Activated naive CD8-positive, alpha-beta T cell treated with anti-CD3 and anti-CD28 coated beads for 36 hours (primary cell): Measurements from ENCODE around the gene TEX51. TPM values are rescaled to one million over a fixed set of nuclear protein-coding genes. Genes with fewer than 3 reads are reported as not detected.

Source experiments
- DNase-seq: peaks from one replicate; pipeline ENCODE4 v3.0.0; 2021
- H3K27ac Mint-ChIP-seq: one replicate; pipeline ENCODE4 v1.8.0; 2022; ENCODE audit warnings: mild to moderate bottlenecking, moderate library complexity, mixed read lengths
- H3K27me3 Mint-ChIP-seq: one replicate; pipeline ENCODE4 v1.8.0; 2022; ENCODE audit warnings: mild to moderate bottlenecking, mixed read lengths
- H3K36me3 Mint-ChIP-seq: one replicate; pipeline ENCODE4 v1.8.0; 2021; ENCODE audit warnings: mild to moderate bottlenecking, mixed read lengths
- H3K4me1 Mint-ChIP-seq: one replicate; pipeline ENCODE4 v1.8.0; 2021; ENCODE audit warnings: mixed read lengths
- H3K4me3 Mint-ChIP-seq: one replicate; pipeline ENCODE4 v1.8.0; 2022; ENCODE audit warnings: mild to moderate bottlenecking, moderate library complexity, mixed read lengths
- H3K9me3 Mint-ChIP-seq: one replicate; pipeline ENCODE4 v1.8.0; 2022; ENCODE audit warnings: mixed read lengths
- total RNA-seq, 2 experiments: library from RNA; stranded (reverse); gene quantifications; one replicate each; pipeline ENCODE4 v1.2.3, GENCODE V29; 2021

Gene TEX51
- total RNA-seq, 2 experiments from 2014 or later = not detected

- no peak overlapping the region for H3K27ac Mint-ChIP-seq
- H3K4me1 Mint-ChIP-seq = no peaks in the 10 kb centered on the region
- H3K9me3 Mint-ChIP-seq = no peaks in the 10 kb centered on the region
- no peaks in the 10 kb centered on the region for H3K27me3 Mint-ChIP-seq
- H3K36me3 Mint-ChIP-seq = no peaks in the 10 kb centered on the region
- H3K4me3 Mint-ChIP-seq = no peak overlapping the region
- DNase-seq = no peak
These were observed 37.1 kb downstream of the TEX51 start for GRCh38 chr2:126935774-126936173.

DNA sequence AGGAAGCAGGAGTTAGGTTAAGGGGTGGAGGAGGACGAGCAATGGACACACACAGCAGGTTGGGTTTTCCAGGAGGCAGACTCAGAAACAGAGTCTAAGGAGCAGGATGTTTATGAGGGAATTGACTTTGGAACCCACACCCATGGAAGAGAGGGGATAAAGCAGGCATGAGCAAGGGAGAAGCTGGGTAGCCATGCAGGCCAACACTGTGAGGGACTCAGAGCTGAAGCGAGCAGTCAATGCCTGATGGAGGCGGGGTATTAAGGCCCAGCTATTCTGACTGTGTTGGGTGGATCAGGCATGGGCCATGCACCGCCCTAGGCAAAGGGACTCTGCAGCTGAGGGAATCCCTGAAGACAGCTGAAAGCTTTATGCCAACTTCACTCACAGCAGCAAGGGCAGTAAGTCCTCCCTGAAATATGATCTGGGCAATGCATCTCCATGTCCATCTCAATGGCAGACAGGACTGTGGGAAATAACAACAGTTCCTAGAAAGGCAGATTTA lies 37.6 kb downstream of the TEX51 start:
- no peak for DNase-seq
- H3K9me3 Mint-ChIP-seq = no peaks in the 10 kb centered on the region
- H3K4me1 Mint-ChIP-seq = no peaks in the 10 kb centered on the region
- H3K36me3 Mint-ChIP-seq = no peaks in the 10 kb centered on the region
- H3K27me3 Mint-ChIP-seq = no peaks in the 10 kb centered on the region
- H3K27ac Mint-ChIP-seq = no peak overlapping the region
- H3K4me3 Mint-ChIP-seq = no peak overlapping the region

DNA sequence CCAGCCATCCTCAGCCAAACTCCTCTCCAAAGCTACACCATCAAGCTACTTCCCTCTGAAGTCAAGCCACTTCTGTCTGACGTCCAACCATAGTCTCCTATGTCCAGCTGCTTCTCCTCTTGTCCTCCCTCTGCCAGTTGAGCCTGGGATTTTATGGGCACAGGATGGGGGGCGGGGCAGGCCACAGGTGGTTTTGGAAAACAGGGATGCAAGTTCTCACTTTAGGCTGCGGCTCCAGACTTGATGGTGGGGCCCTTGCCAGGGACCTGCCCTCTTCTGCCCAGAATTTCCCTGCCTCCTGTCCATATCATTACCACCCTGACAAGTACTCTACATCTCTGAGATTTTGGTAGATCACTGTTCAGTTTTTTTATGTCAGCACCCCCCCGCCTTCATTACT lies 41.6 kb downstream of the TEX51 start:
- no peak overlapping the region for H3K4me3 Mint-ChIP-seq
- peaks cover 13% of the 10 kb centered on the region for H3K27me3 Mint-ChIP-seq
- DNase-seq = no peak
- H3K4me1 Mint-ChIP-seq = peaks cover under 1% of the 10 kb centered on the region
- H3K9me3 Mint-ChIP-seq = peaks cover 8% of the 10 kb centered on the region
- no peaks in the 10 kb centered on the region for H3K36me3 Mint-ChIP-seq
- H3K27ac Mint-ChIP-seq = no peak overlapping the region

- Mint-ChIP-seq H3K27me3 (peaks cover 19% of the 10 kb centered on the region), H3K36me3 (no peaks in the 10 kb centered on the region), H3K4me1 (peaks cover 4% of the 10 kb centered on the region), H3K9me3 (peaks cover 8% of the 10 kb centered on the region), H3K27ac (no peak overlapping the region), H3K4me3 (no peak overlapping the region)
- no peak for DNase-seq
These were observed 43.9 kb downstream of the TEX51 start for GRCh38 chr2:126942427-126943203.

- Mint-ChIP-seq H3K36me3 (no peaks in the 10 kb centered on the region), H3K27ac (no peak overlapping the region), H3K4me1 (peaks cover 4% of the 10 kb centered on the region), H3K27me3 (peaks cover 23% of the 10 kb centered on the region), H3K9me3 (peaks cover 8% of the 10 kb centered on the region), H3K4me3 (no peak overlapping the region)
- DNase-seq = no peak
These were observed 45.1 kb downstream of the TEX51 start for GRCh38 chr2:126943612-126944348.

- DNase-seq = no peak
- peaks cover 4% of the 10 kb centered on the region for H3K4me1 Mint-ChIP-seq
- no peak overlapping the region for H3K27ac Mint-ChIP-seq
- H3K36me3 Mint-ChIP-seq = no peaks in the 10 kb centered on the region
- H3K9me3 Mint-ChIP-seq = peaks cover 8% of the 10 kb centered on the region
- H3K27me3 Mint-ChIP-seq = peaks cover 23% of the 10 kb centered on the region
- H3K4me3 Mint-ChIP-seq = no peak overlapping the region
These were observed 46.4 kb downstream of the TEX51 start for GRCh38 chr2:126945118-126945517.

DNA sequence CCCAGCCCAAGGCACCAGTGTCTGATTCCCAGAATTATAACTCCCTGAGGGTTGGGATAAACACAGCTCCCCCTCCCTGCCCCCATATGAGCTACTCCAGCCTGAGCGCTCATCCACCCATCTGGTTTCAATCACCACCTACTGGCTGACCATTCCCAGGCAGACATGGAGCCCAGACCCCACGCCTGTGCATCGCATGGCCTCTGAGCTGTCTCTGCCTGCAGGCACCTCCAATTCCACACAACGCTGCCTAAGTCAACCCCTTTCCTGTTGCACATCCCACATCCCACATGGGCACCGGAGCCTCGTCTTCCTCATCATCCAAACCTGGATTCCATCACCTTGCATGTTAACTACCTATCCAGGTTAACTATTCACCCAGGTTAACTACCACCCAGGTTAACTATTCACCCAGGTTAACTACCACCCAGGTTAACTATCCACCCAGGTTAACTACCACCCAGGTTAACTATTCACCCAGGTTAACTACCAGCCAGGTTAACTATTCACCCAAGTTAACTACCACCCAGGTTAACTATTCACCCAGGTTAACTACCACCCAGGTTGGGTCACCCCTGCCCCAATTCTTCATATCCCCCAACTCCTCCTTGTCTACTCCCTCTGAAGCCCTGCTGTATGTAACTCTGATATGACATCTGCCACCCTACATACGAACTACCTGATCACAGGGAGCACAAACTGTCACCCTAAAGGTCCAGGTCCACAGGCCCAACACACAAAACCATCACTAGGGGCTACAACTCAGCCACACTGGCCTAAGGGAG lies 47.8 kb downstream of the TEX51 start:
- H3K36me3 Mint-ChIP-seq = no peaks in the 10 kb centered on the region
- no peak for DNase-seq
- peaks cover 4% of the 10 kb centered on the region for H3K4me1 Mint-ChIP-seq
- no peak overlapping the region for H3K4me3 Mint-ChIP-seq
- H3K27me3 Mint-ChIP-seq = peaks cover 23% of the 10 kb centered on the region
- peaks cover 8% of the 10 kb centered on the region for H3K9me3 Mint-ChIP-seq
- no peak overlapping the region for H3K27ac Mint-ChIP-seq

- H3K27ac Mint-ChIP-seq = no peak overlapping the region
- no peaks in the 10 kb centered on the region for H3K36me3 Mint-ChIP-seq
- no peak overlapping the region for H3K4me3 Mint-ChIP-seq
- DNase-seq = no peak
- peaks cover 8% of the 10 kb centered on the region for H3K9me3 Mint-ChIP-seq
- H3K27me3 Mint-ChIP-seq = peaks cover 25% of the 10 kb centered on the region
- peaks cover 4% of the 10 kb centered on the region for H3K4me1 Mint-ChIP-seq
These were observed 48.4 kb downstream of the TEX51 start for GRCh38 chr2:126947103-126947429.

- H3K27ac Mint-ChIP-seq = no peak overlapping the region
- DNase-seq = no peak
These were observed 51.1 kb downstream of the TEX51 start for GRCh38 chr2:126949775-126950174.

DNA sequence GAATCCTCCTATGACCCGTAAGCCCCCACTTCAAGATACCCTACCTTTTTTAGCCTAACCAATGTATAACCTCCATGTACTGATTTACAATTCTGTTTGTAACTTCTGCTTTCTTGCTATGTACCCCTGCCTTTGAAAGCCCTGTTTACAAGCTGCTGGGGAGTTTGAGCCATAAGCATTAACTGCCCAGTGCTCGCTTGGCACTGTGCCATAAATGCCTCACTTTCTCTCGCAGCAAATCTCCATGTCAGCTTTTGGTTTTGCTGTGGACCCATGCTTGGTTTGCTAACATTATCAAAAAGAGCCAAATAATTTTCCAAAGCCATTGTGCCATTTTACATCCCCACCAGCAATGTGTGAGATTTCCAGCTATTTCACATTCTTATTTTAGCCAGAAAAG lies 51.8 kb downstream of the TEX51 start:
- Mint-ChIP-seq H3K9me3 (no peaks in the 10 kb centered on the region), H3K36me3 (no peaks in the 10 kb centered on the region), H3K4me1 (peaks cover 1% of the 10 kb centered on the region), H3K27me3 (peaks cover 21% of the 10 kb centered on the region), H3K4me3 (no peak overlapping the region), H3K27ac (no peak overlapping the region)
- DNase-seq = no peak

More at GRCh38 chr2:126949775-126950174, 51.1 kb downstream of the TEX51 start:
- Mint-ChIP-seq H3K9me3 (no peaks in the 10 kb centered on the region), H3K27me3 (peaks cover 21% of the 10 kb centered on the region), H3K4me3 (no peak overlapping the region), H3K4me1 (peaks cover 4% of the 10 kb centered on the region), H3K36me3 (no peaks in the 10 kb centered on the region)

Other genes with a start within 250 kb of the TEX51 start
- gene GYPC, start 242.7 kb upstream of the TEX51 start, total RNA-seq = 100 to 1,000 TPM; 171 to 179 TPM
- 100 to 1,000 TPM in 1 of 2 experiments, 10 to 100 TPM in 1; 98.8 to 101 TPM for gene BIN1, start 208.3 kb downstream of the TEX51 start, total RNA-seq